ENCODE data around the gene FOXR2. TPM values are rescaled to one million over a fixed set of nuclear protein-coding genes. Genes with fewer than 3 reads are reported as not detected.

The FOXR2 gene, protein sequence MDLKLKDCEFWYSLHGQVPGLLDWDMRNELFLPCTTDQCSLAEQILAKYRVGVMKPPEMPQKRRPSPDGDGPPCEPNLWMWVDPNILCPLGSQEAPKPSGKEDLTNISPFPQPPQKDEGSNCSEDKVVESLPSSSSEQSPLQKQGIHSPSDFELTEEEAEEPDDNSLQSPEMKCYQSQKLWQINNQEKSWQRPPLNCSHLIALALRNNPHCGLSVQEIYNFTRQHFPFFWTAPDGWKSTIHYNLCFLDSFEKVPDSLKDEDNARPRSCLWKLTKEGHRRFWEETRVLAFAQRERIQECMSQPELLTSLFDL
- not detected for total RNA-seq
- polyA plus RNA-seq = not detected
- long read RNA-seq, donor 1 = 0 reads
- long read RNA-seq, donor 2 = 0 reads

DNA sequence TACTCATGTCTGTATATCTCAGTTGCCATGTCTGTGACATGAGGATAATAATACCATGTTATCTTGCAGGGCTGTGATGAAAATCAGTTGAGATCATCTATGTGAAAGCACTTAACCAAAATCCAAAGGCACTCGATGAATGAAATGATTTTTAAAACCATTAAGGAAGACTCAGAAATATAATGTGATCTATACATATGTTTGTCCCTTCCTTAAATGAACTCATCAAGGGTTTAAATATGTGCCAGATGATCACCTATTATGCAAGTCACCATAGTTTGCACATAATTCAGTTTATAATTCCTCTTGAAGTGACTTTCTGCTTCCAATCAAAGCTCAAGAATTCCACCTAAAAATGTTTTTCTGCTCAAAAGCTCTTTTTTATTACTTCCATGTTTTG, at the start of gene FOXR2:
Gene FOXR2 (plus strand): TSS at position 301 of the 400 bp plus-strand sequence. CDS start 312 bp downstream, outside the sequence.
- 84 to 96% (median 93%) methylated on average over 1 of the region's 1 CpG for WGBS, 3 donors
- intact Hi-C loops (cut with DNase I) = no loop called here
- H3K27me3 ChIP-seq (ENCODE audit: insufficient read depth in 3 of 3, low read length in 2 of 3) = peaks cover 0 to 33% (median 0%) of the 10 kb centered on the region in 3 donors
- ATAC-seq = no peak
- TF ChIP-seq, protein P1, sequence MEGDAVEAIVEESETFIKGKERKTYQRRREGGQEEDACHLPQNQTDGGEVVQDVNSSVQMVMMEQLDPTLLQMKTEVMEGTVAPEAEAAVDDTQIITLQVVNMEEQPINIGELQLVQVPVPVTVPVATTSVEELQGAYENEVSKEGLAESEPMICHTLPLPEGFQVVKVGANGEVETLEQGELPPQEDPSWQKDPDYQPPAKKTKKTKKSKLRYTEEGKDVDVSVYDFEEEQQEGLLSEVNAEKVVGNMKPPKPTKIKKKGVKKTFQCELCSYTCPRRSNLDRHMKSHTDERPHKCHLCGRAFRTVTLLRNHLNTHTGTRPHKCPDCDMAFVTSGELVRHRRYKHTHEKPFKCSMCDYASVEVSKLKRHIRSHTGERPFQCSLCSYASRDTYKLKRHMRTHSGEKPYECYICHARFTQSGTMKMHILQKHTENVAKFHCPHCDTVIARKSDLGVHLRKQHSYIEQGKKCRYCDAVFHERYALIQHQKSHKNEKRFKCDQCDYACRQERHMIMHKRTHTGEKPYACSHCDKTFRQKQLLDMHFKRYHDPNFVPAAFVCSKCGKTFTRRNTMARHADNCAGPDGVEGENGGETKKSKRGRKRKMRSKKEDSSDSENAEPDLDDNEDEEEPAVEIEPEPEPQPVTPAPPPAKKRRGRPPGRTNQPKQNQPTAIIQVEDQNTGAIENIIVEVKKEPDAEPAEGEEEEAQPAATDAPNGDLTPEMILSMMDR (IDR thresholded peaks at IDR 0.05) = no peak
- no peaks in the 10 kb centered on the region for H3K9me3 ChIP-seq
- DNase-seq = no peak
- H3K27ac ChIP-seq = no peak within 1 kb of the TSS
- no peaks in the 10 kb centered on the region for H3K36me3 ChIP-seq (ENCODE audit: insufficient read depth in 1 of 2, low read depth in 1 of 2)
- no peak within 1 kb of the TSS for H3K4me3 ChIP-seq
- H3K4me1 ChIP-seq = no peaks in the 10 kb centered on the region

DNA sequence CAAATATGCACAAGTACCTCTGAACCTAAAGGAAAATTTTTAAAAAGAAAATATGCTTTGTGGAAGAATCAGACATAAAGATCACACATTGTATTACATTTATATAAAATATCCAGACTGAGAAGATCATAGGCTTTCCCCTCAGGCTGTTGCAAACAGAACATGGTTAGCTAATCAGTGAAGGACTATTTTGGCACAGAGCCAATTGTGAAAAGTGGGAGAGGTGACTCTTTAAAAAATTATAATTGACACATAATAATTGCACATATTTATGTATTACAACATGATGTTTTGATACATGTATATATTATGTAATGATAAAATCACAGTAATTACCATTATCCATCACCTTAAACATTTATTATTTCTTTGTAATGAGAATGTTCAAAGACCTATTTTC, 44.1 kb upstream of the FOXR2 start:
- Histone ChIP-seq H3K9me3 (peaks cover 28% of the 10 kb centered on the region), H3K4me3 (no peak overlapping the region), H3K36me3 (ENCODE audit: insufficient read depth in 1 of 2, low read depth in 1 of 2) (no peaks in the 10 kb centered on the region), H3K27ac (no peak overlapping the region), H3K27me3 (ENCODE audit: insufficient read depth in 3 of 3, low read length in 2 of 3) (no peaks in the 10 kb centered on the region), H3K4me1 (no peaks in the 10 kb centered on the region)
- TF ChIP-seq, protein P1 (IDR thresholded peaks at IDR 0.05) = no peak
- DNase-seq (no peak), ATAC-seq (no peak)
- intact Hi-C loops (cut with DNase I) = no loop called here

DNA sequence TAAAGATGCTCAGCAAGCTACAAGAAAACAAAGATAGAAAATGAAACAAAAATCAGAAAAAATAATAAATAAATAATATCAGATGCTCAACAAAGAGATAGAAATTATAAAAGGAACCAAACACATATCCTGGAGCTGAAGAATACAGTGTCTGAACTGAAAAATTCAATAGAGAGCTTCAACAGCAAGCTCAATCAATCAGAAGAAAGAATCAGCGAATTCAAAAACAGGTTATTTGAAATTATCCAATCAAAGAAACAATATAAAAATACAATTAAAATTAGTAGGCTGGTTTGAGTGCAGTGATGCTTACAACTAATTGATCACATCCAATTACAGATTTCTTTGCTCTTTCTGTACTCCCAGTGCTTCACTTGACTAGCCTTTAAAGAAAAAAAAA, 40.8 kb upstream of the FOXR2 start:
- H3K27ac ChIP-seq = no peak overlapping the region
- WGBS, 3 donors = 79 to 94% (median 87%) methylated on average over 1 of the region's 1 CpG
- intact Hi-C loops (cut with DNase I) = no loop called here
- ATAC-seq (no peak), DNase-seq (no peak)
- H3K4me3 ChIP-seq = no peak overlapping the region
- peaks cover 28% of the 10 kb centered on the region for H3K9me3 ChIP-seq
- no peaks in the 10 kb centered on the region for H3K27me3 ChIP-seq (ENCODE audit: insufficient read depth in 3 of 3, low read length in 2 of 3)
- TF ChIP-seq, protein P1 (IDR thresholded peaks at IDR 0.05) = no peak
- H3K36me3 ChIP-seq (ENCODE audit: insufficient read depth in 1 of 2, low read depth in 1 of 2) = no peaks in the 10 kb centered on the region
- H3K4me1 ChIP-seq = no peaks in the 10 kb centered on the region

DNA sequence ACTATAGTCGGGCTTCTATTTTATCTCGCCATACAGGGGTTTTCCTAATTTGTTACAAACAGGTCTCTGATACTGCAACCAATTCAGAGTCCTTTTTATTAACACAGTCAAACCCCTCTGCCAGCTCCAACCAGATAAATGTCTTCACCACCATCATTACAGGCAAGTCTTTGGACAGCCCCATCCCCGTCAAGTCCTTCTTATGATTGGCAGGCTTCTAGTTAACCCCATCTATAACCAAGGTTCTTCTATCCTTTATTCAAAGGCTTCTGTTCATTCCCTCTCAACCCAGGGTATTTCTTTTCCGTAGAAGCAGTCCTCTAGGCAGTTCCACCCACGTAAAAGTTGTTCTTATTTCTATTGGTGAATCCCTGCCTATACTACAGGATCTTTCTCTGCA, 29.9 kb upstream of the FOXR2 start:
- intact Hi-C loops (cut with DNase I) = no loop called here
- no peak for ATAC-seq
- TF ChIP-seq, protein P1 (IDR thresholded peaks at IDR 0.05) = no peak

More for the DNA sequence above, 29.9 kb upstream of the FOXR2 start:
- 68 to 81% (median 71%) methylated on average over 5 of the region's 5 CpGs for WGBS, 3 donors
- H3K4me1 ChIP-seq = no peaks in the 10 kb centered on the region
- H3K27ac ChIP-seq = no peak overlapping the region
- no peak overlapping the region for H3K4me3 ChIP-seq
- no peak for DNase-seq
- no peaks in the 10 kb centered on the region for H3K36me3 ChIP-seq (ENCODE audit: insufficient read depth in 1 of 2, low read depth in 1 of 2)
- no peaks in the 10 kb centered on the region for H3K27me3 ChIP-seq (ENCODE audit: insufficient read depth in 3 of 3, low read length in 2 of 3)
- no peaks in the 10 kb centered on the region for H3K9me3 ChIP-seq
